K562 (cell line): ENCODE results near the gene SESN2. TPM values are rescaled to one million over a fixed set of nuclear protein-coding genes. Genes with fewer than 3 reads are reported as not detected.
A peak's percentile ranks its signal among the peaks of the same experiment; 100 is the strongest.

Experiments used
- ATAC-seq: fragments of 200-7000 bp; cut with Tn5 transposase; 3 replicates; pipeline ENCODE4 v1.9.1; 2020; ENCODE audit warnings: moderate library complexity
- BruUV-seq: library from RNA; stranded (reverse); fragments of 400-500 nt; replicated peaks from 2 replicates; lab custom pipeline; 2021; lab: Mats Ljungman, UMichigan
- CTCF ChIA-PET: fragments of 300-600 bp; formaldehyde crosslinking; extraction: SDS; loops from one replicate; lab custom pipeline; 2021; ENCODE audit warnings: low intra/inter-chr PET ratio; lab: Yijun Ruan, JAX
- POLR2A ChIA-PET: fragments of 300-600, 350-650 bp; sonication (Branson Sonifier 250); formaldehyde crosslinking; extraction: SDS; loops from one replicate; lab custom pipeline; 2021; ENCODE audit warnings: antibody characterized with exemption, inconsistent platforms; lab: Yijun Ruan, JAX
- DNase-seq, 4 experiments: peaks; one replicate each; pipeline versions ENCODE4 v3.0.0 to v3.0.0-alpha.2; 2011 to 2018; ENCODE audit warnings: low spot score in 3 of 4, mixed read lengths in 3 of 4; ENCODE audit errors: extremely low read depth in 1 of 4
- FAIRE-seq: peaks from 2 replicates; lab custom pipeline; 2011; peaks lifted over from hg19 to GRCh38; lab: Jason Lieb, UNC
- H2AFZ ChIP-seq: 2 replicates; pipeline ENCODE4 v1.6.0; 2011; ENCODE audit warnings: low read depth, low read length, control low read depth, inconsistent platforms
- H3K27ac ChIP-seq: fragments of 200-600 bp; 3 replicates; pipeline ENCODE4 v1.8.0; 2011; ENCODE audit warnings: low read depth, mild to moderate bottlenecking, control low read depth, inconsistent platforms, low read length, moderate library complexity, mixed read lengths; ENCODE audit errors: extremely low read depth
- H3K27me3 ChIP-seq, 2 experiments: fragments of 300-600 bp in 1 of 2; 2 replicates in 1 of 2; 3 replicates in 1 of 2; pipeline versions ENCODE4 v1.6.0 to v1.8.0; 2011; ENCODE audit warnings: inconsistent platforms in 2 of 2, low read length in 2 of 2, mild to moderate bottlenecking in 1 of 2, mixed read lengths in 1 of 2, moderate library complexity in 1 of 2; ENCODE audit not compliant: control insufficient read depth in 2 of 2, insufficient read depth in 2 of 2
- H3K36me3 ChIP-seq: fragments of 300-600 bp; 3 replicates; pipeline ENCODE4 v1.8.0; 2011; ENCODE audit warnings: mild to moderate bottlenecking, low read length, inconsistent platforms; ENCODE audit not compliant: control insufficient read depth, insufficient read depth
- H3K4me1 ChIP-seq, 2 experiments: fragments of 200-600 bp in 1 of 2; replicated peaks in 1 of 2; 2 replicates in 1 of 2; 3 replicates in 1 of 2; pipeline versions ENCODE4 v1.5.1 to v1.8.0; 2011; ENCODE audit warnings: inconsistent platforms in 2 of 2, low read length in 2 of 2, mild to moderate bottlenecking in 1 of 2, mixed read lengths in 1 of 2, moderate library complexity in 1 of 2; ENCODE audit not compliant: control insufficient read depth in 2 of 2, insufficient read depth in 2 of 2
- H3K4me2 ChIP-seq: 2 replicates; pipeline ENCODE4 v1.6.1; 2011; ENCODE audit warnings: low read length, control low read depth, inconsistent platforms, mixed read lengths; ENCODE audit not compliant: insufficient read depth
- H3K4me3 ChIP-seq: fragments of 200-600 bp; sonication (generic), shearing (Covaris generic); 2 replicates; pipeline ENCODE4 v1.5.1; 2016; ENCODE audit warnings: control low read depth, inconsistent platforms
- H3K79me2 ChIP-seq: fragments of 200-600 bp; 3 replicates; pipeline ENCODE4 v1.8.0; 2011; ENCODE audit warnings: low read length, inconsistent platforms; ENCODE audit not compliant: control insufficient read depth, insufficient read depth
- H3K9ac ChIP-seq, 2 experiments: 2 replicates each; pipeline versions ENCODE4 v1.6.0 to v1.6.1; 2011; ENCODE audit warnings: low read depth in 2 of 2, low read length in 2 of 2, control low read depth in 1 of 2, inconsistent platforms in 1 of 2, mild to moderate bottlenecking in 1 of 2, mixed read lengths in 1 of 2; ENCODE audit not compliant: insufficient read depth in 1 of 2
- H3K9me1 ChIP-seq: one replicate; pipeline ENCODE4 v1.6.0; 2011; ENCODE audit warnings: inconsistent platforms, mild to moderate bottlenecking, low read length, moderate library complexity; ENCODE audit not compliant: control insufficient read depth, insufficient read depth
- H3K9me3 ChIP-seq: replicated peaks from 2 replicates; pipeline ENCODE4 v1.5.1; 2011; ENCODE audit warnings: low read depth, low read length, inconsistent platforms; ENCODE audit not compliant: control insufficient read depth, insufficient read depth
- H4K20me1 ChIP-seq: replicated peaks from 2 replicates; pipeline ENCODE4 v1.6.1; 2011; ENCODE audit warnings: low read length, inconsistent platforms, mixed read lengths; ENCODE audit not compliant: control insufficient read depth, insufficient read depth
- BCOR ChIP-seq: fragments of 450-650 bp; IDR thresholded peaks from 2 replicates; pipeline ENCODE4 v1.6.1; 2016
- HDAC2 ChIP-seq: fragments of 450-650 bp; IDR thresholded peaks from 2 replicates; pipeline ENCODE4 v1.6.1; 2016; ENCODE audit warnings: mild to moderate bottlenecking
- KDM1A ChIP-seq, 2 experiments: fragments of 450-650 bp; IDR thresholded peaks; 2 replicates each; pipeline ENCODE4 v1.6.1; 2016; ENCODE audit warnings: mild to moderate bottlenecking in 2 of 2
- LARP7 ChIP-seq: fragments of 450-650 bp; IDR thresholded peaks from 2 replicates; pipeline ENCODE4 v1.6.1; 2016
- MAFG ChIP-seq: fragments of 450-650 bp; conservative IDR thresholded peaks from 2 replicates; pipeline ENCODE4 v1.6.1; 2016; ENCODE audit warnings: missing genetic modification characterization, missing compliant biosample characterization
- MAFK ChIP-seq: IDR thresholded peaks from 2 replicates; pipeline ENCODE4 v1.6.1; 2011; ENCODE audit warnings: low read length, improper control_type of control experiment
- NRF1 ChIP-seq, 2 experiments: fragments of 450-650 bp; IDR thresholded peaks in 1 of 2; conservative IDR thresholded peaks in 1 of 2; 2 replicates each; pipeline ENCODE4 v1.6.1; 2014; ENCODE audit warnings: mild to moderate bottlenecking in 2 of 2
- POLR2H ChIP-seq: IDR thresholded peaks from 2 replicates; pipeline ENCODE4 v1.6.1; 2016; ENCODE audit warnings: missing genetic modification characterization, low read depth, mild to moderate bottlenecking, control low read depth, missing compliant biosample characterization, moderate library complexity
- PTTG1 ChIP-seq: fragments of 450-650 bp; IDR thresholded peaks from 2 replicates; pipeline ENCODE4 v1.6.1; 2016; ENCODE audit warnings: low read depth, mild to moderate bottlenecking, missing genetic modification characterization, missing compliant biosample characterization
- RCOR1 ChIP-seq, 2 experiments: IDR thresholded peaks; 2 replicates each; pipeline ENCODE4 v1.6.1; 2012; ENCODE audit warnings: low read depth in 2 of 2, low read length in 2 of 2, borderline replicate concordance in 1 of 2, improper control_type of control experiment in 1 of 2
- SMARCA4 ChIP-seq: fragments of 450-650 bp; IDR thresholded peaks from 2 replicates; pipeline ENCODE4 v1.6.1; 2016
- TEAD2 ChIP-seq: fragments of 450-650 bp; IDR thresholded peaks from 2 replicates; pipeline ENCODE4 v1.6.1; 2016; ENCODE audit warnings: missing genetic modification characterization, control low read depth, missing compliant biosample characterization
- WGBS: fragments of 100-300 bp; shearing (Covaris generic); methylation state at CpG from one replicate; pipeline ENCODE4 v1.1.6; 2016; ENCODE audit warnings: low coverage, mixed read lengths; ENCODE audit not compliant: insufficient coverage; ENCODE audit errors: missing lambda C conversion rate; 5-methylcytosine and 5-hydroxymethylcytosine counted together
- in situ Hi-C: fragments of 300-500 bp; cut with MboI; formaldehyde crosslinking; loops from 4 replicates; pipeline ENCODE4 v1.15.0; 2018; ENCODE audit warnings: inconsistent platforms, mixed read lengths
- intact Hi-C: fragments of 100-400 bp; cut with micrococcal nuclease; formaldehyde crosslinking; loops from 2 replicates; pipeline ENCODE4 v1.14.2; 2022
- polyA plus RNA-seq, 8 experiments: library from polyadenylated mRNA; depleted of rRNA in 4 of 8; stranded (reverse) in 5 of 8; unstranded in 3 of 8; fragments of >200 nt; fragmentation: Nextera tagmentation in 2 of 8; fragmentation: Illumina TruSeq in 1 of 8; extraction: Ambion mirVana in 2 of 8; extraction: Trizol in 1 of 8; gene quantifications; 2 replicates each; pipeline versions ENCODE4 v1.2.1 to v1.2.3, GENCODE V29; 2011 to 2014; ENCODE audit warnings: inconsistent platforms in 1 of 8, missing spikeins in 1 of 8
- total RNA-seq, 7 experiments: library from RNA; depleted of rRNA in 6 of 7; stranded (reverse); fragments of >200 nt in 6 of 7; fragmentation: Illumina TruSeq in 2 of 7; extraction: Trizol in 2 of 7; gene quantifications; 2 replicates each; pipeline versions ENCODE4 v1.2.1 to v1.2.3, GENCODE V29; 2011 to 2021; ENCODE audit warnings: low replicate concordance in 1 of 7
- TF ChIP-seq, protein P1 (sequence below), 2 experiments: fragments of 250-450 bp in 1 of 2; fragments of 450-650 bp in 1 of 2; sonication (Bioruptor Pico) in 1 of 2; IDR thresholded peaks; 2 replicates each; pipeline versions ENCODE4 v1.6.1 to v1.8.0; 2016 to 2021; ENCODE audit warnings: mild to moderate bottlenecking in 2 of 2, moderate library complexity in 2 of 2, missing compliant biosample characterization in 1 of 2, missing genetic modification characterization in 1 of 2
- TF ChIP-seq, protein P2 (sequence below): fragments of 450-650 bp; IDR thresholded peaks from 2 replicates; pipeline ENCODE4 v1.6.1; 2017; ENCODE audit warnings: antibody characterized with exemption, mild to moderate bottlenecking
- TF ChIP-seq, protein P3 (sequence below): fragments of 250-450 bp; sonication (Bioruptor Pico); IDR thresholded peaks from 2 replicates; pipeline ENCODE4 v1.4.0; 2020; ENCODE audit warnings: mild to moderate bottlenecking

Gene SESN2
- total and polyA plus RNA-seq, 9 of the 15 experiments (the other 6 are each of a cell fraction or from before 2014, with no cell fraction given): 3.7 to 71.3 (median 16.8) TPM

DNA sequence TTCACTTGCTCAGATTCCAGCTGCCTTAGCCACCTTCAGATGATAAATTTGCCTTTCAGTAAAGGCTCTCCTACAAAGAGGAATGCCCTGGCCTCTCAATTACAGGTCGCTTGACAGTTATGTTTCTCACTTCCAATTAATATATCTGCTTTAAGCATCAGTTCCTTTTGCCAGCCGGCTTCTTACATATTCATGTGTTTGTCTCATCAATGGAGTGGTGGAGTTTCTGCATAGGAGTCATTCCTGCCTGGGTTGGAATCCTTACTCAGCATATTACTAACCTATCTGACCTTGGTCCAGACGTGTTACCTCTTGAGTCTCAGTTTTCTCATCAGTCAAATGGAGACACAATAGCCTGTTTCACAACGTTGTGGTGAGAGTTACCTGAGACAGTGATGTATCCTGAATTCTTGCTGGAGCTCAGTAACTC lies 9.4 kb upstream of the SESN2 start:
- DNase-seq: no peak
- intact Hi-C loops (loop anchor here (1.0 to 5.0 kb wide), 8 partner anchors 9 to 353 kb away; partner anchors contain the start of genes MED18 and SESN2), in situ Hi-C loops (no loop called here)
- no peaks in the 10 kb centered on the region for H3K27me3 ChIP-seq
- peak overlapping the region; percentile 97 for H2AFZ ChIP-seq
- no peaks in the 10 kb centered on the region for H3K36me3 ChIP-seq
- peak; percentile 15 for FAIRE-seq
- H4K20me1 ChIP-seq: no peaks in the 10 kb centered on the region
- 7% methylated on average over 4 of the region's 4 CpGs for WGBS
- H3K9ac ChIP-seq: peak overlapping the region; percentile 74 to 78; a peak in 3 of 4 replicates
- ChIA-PET CTCF (interaction anchor here (1.6 kb wide), 2 partner anchors 118 to 160 kb away, joined by 4 to 5 read pairs; no protein-coding TSS in a partner anchor), POLR2A (interaction anchor here (0.6 to 10.6 kb wide), 12 partner anchors 13 to 399 kb away, joined by 3 to 245 read pairs (median 12); partner anchors contain the start of genes ATP5IF1, EYA3, PHACTR4 and RCC1)
- BruUV-seq: TSS peak; percentile 81
- no peaks in the 10 kb centered on the region for H3K9me1 ChIP-seq
- H3K4me3 ChIP-seq: no peak overlapping the region
- peak overlapping the region; percentile 76 for H3K4me2 ChIP-seq
- no peak for ATAC-seq
- H3K79me2 ChIP-seq: peaks cover 4% of the 10 kb centered on the region; the same call in 2 of the 3 replicates
- H3K27ac ChIP-seq: peak overlapping the region; percentile 81
- H3K4me1 ChIP-seq: peaks cover 14 to 28% of the 10 kb centered on the region in 2 experiments
- no peaks in the 10 kb centered on the region for H3K9me3 ChIP-seq
- TF ChIP-seq TEAD2 (tag) (0 out of 2 replicates have a peak, but pooled peaks have one; percentile 38), BCOR (peak; percentile 83; the same call in 1 of the 2 replicates), POLR2H (tag) (no peak), NRF1 (conservative IDR thresholded peaks at IDR 0.05 in 1 of 2, IDR thresholded peaks at IDR 0.05 in 1 of 2) (0 out of 4 replicates have a peak, but pooled peaks of 1 of the 2 experiments have one; percentile 10), MAFG (tag) (peak; percentile 92), PTTG1 (tag) (no peak), HDAC2 (peak; percentile 21; the same call in 1 of the 2 replicates), MAFK (peak; percentile 91), KDM1A (IDR thresholded peaks at IDR 0.05) (peak in 1 of 2 experiments; percentile 67; a peak in 2 of 4 replicates), SMARCA4 (peak; percentile 30; the same call in 1 of the 2 replicates), RCOR1 (IDR thresholded peaks at IDR 0.05; ENCODE audit: borderline replicate concordance in 1 of 2, low read depth in 2 of 2, low read length in 2 of 2) (peak in 1 of 2 experiments; percentile 33; a peak in 1 of 4 replicates), LARP7 (no peak)
- TF ChIP-seq, protein P1, sequence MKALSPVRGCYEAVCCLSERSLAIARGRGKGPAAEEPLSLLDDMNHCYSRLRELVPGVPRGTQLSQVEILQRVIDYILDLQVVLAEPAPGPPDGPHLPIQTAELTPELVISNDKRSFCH (CRISPR knock-in tag; IDR thresholded peaks at IDR 0.05): no peak
- TF ChIP-seq, protein P1 (tag; IDR thresholded peaks at IDR 0.05): peak; percentile 85; the same call in 1 of the 2 replicates
- TF ChIP-seq, protein P2, sequence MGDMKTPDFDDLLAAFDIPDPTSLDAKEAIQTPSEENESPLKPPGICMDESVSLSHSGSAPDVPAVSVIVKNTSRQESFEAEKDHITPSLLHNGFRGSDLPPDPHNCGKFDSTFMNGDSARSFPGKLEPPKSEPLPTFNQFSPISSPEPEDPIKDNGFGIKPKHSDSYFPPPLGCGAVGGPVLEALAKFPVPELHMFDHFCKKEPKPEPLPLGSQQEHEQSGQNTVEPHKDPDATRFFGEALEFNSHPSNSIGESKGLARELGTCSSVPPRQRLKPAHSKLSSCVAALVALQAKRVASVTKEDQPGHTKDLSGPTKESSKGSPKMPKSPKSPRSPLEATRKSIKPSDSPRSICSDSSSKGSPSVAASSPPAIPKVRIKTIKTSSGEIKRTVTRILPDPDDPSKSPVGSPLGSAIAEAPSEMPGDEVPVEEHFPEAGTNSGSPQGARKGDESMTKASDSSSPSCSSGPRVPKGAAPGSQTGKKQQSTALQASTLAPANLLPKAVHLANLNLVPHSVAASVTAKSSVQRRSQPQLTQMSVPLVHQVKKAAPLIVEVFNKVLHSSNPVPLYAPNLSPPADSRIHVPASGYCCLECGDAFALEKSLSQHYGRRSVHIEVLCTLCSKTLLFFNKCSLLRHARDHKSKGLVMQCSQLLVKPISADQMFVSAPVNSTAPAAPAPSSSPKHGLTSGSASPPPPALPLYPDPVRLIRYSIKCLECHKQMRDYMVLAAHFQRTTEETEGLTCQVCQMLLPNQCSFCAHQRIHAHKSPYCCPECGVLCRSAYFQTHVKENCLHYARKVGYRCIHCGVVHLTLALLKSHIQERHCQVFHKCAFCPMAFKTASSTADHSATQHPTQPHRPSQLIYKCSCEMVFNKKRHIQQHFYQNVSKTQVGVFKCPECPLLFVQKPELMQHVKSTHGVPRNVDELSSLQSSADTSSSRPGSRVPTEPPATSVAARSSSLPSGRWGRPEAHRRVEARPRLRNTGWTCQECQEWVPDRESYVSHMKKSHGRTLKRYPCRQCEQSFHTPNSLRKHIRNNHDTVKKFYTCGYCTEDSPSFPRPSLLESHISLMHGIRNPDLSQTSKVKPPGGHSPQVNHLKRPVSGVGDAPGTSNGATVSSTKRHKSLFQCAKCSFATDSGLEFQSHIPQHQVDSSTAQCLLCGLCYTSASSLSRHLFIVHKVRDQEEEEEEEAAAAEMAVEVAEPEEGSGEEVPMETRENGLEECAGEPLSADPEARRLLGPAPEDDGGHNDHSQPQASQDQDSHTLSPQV: 0 out of 2 replicates have a peak, but pooled peaks have one; percentile 49
- TF ChIP-seq, protein P3, sequence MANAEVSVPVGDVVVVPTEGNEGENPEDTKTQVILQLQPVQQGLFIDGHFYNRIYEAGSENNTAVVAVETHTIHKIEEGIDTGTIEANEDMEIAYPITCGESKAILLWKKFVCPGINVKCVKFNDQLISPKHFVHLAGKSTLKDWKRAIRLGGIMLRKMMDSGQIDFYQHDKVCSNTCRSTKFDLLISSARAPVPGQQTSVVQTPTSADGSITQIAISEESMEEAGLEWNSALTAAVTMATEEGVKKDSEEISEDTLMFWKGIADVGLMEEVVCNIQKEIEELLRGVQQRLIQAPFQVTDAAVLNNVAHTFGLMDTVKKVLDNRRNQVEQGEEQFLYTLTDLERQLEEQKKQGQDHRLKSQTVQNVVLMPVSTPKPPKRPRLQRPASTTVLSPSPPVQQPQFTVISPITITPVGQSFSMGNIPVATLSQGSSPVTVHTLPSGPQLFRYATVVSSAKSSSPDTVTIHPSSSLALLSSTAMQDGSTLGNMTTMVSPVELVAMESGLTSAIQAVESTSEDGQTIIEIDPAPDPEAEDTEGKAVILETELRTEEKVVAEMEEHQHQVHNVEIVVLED (CRISPR knock-in tag): 0 out of 2 replicates have a peak, but pooled peaks have one; percentile 6
